Measurements from ENCODE around the gene SNRNP200. TPM values are rescaled to one million over a fixed set of nuclear protein-coding genes. Genes with fewer than 3 reads are reported as not detected.
A peak's percentile ranks its signal among the peaks of the same experiment; 100 is the strongest.

The SNRNP200 gene
- total RNA-seq (2014; rRNA removed; shearing (Covaris generic)): 29.2 and 34.9 TPM in 2 replicates

DNA sequence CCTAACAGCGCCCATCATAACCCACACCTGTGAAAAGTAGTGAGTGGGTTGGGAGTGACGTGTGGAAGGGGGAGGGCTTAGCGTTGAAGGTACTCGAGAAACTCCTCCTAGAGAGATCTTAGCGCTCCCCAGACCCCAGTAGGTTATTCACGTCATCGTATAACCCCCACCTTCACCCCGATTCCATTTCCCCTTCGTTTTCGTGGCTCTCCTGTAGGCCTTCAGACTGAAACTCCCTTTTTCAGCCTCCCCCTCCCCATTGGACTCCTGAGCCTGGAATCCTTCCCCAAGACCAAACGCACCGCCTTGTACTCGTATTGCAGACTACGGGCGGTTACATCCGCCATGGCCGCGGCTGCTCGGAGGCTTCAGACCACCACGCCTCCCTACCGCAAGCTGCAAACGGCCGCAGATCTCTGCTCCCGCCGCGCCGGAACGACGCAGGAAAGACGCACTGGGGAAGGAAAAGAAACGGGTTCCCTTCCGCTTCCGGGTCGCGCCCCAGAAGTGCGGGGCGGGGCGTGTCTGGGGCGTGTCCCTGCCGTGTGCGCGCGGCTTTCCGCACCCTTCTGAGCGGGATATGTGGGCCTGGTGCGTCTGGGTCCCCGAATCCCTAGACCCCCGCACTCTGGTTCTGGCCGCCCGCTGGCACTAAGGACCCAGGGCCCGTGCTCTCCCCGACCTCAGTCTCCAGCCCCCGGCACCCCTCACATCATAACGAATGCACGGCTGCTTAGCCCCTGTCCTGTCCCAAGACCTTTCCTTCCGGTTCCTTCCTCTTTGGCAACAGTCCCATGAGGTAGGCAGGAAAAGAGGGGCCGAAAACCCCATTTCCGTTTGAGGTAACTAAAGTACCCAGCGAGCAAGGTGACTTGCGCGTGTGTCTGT, at the start of gene SNRNP200:
SNRNP200 (minus strand) TSS at position 456 of the 888 bp plus-strand sequence; CDS start at position 347, 109 bp downstream.
- DNase-seq (ENCODE audit: low read depth): peak; percentile 92

DNA sequence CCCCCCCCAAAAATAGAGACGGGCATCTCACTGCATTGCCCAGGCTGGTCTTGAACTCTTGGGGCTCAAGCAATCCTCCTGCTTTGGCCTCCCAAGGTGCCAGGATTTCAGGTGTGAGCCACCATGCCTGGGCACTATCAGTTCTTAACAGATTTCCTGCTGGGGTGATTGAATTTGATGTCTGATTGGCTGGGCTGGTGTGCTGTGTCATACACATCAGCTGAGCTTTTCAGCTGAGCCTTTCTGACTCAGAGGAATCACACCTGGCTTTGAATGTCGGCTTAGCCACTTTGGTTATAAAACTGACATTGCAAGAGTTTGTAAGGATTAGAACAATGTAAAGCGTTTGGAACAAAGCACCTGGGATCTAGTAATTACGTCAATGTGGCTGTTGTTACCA, 49.1 kb upstream of the SNRNP200 start:
- DNase-seq (ENCODE audit: low read depth): no peak

- DNase-seq (ENCODE audit: low read depth): no peak
These were observed 48.3 kb upstream of the SNRNP200 start for GRCh38 chr2:96353606-96354101.

DNA sequence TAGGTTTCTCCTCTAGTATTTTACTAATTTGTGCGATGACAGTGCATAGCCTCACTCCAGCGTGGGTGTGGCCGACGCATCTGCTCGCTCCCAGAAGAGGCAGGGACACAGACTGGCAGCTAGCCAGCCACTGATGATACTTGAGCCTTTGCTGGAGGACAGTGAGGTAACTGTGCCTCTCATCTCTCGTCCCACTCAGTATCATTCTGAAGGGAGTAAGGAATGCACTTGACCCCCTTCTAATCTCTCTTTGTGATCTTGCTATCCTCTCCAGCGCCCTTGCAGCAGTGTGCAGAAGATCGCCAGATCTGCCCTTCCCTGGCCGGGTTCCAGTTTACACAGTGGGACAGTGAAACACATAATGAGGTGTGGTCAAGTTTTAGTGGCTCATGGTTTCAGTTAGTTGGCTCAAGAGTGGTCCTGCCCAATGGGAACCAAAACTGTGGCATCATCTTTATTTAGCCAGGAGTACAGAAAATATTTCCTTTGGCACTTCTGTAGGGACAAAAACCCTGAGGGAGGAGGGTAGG, 47.8 kb upstream of the SNRNP200 start:
- DNase-seq (ENCODE audit: low read depth): no peak

GRCh38 chr2:96347395-96347794, 42.0 kb upstream of the SNRNP200 start:
- no peak for DNase-seq (ENCODE audit: low read depth)

DNA sequence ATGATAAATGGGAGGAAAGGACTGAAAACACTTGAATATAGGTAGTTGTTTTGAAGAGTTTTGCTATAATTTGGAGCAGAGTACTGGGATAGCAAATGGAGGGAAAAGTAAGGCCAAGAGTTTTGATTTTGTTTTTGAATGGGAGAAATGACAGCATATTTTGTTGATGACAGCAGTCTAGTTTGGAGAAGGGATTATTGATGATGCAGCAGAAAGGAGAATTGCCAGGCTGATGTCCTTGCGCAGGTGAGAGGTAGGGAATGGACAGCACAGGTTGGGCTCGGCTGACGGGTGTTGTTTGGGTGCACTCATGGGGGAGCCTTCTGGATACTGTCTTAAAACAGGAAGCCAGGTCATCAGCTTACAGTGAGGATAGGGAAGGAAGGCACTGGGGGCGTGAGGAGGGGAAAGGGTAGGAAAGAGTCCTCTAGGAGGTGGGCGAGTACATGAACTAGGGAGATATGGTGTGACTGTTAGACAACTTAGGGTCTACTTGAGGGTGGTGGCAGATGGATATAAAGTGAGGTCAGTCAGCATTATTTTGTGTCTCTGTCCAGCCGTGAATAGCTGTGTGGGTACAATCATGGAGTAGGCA, 40.6 kb upstream of the SNRNP200 start:
- DNase-seq (ENCODE audit: low read depth): no peak

GRCh38 chr2:96345438-96345837, 40.1 kb upstream of the SNRNP200 start:
- DNase-seq (ENCODE audit: low read depth): no peak

GRCh38 chr2:96344011-96344410, 38.7 kb upstream of the SNRNP200 start:
- DNase-seq (ENCODE audit: low read depth): no peak

DNA sequence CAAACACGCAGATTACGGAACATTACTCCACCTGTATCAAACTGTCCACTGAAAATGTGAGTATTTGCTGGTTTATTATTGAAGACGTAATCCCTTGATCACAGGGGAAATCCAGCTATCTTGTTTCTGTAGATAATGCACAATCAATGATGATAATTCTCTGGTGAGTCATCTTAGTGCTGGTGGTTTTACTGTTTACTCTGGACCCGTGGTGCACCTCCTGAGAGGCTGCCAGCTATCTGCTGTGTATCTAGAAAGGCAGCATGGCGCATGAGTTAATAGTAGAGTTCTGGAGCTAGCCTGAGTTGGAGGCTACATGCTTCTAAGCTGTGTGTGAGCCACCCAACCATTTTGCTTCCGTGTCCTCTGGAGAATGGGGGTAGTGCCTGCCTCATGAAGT, 36.7 kb upstream of the SNRNP200 start:
- DNase-seq (ENCODE audit: low read depth): peak; percentile 74

DNA sequence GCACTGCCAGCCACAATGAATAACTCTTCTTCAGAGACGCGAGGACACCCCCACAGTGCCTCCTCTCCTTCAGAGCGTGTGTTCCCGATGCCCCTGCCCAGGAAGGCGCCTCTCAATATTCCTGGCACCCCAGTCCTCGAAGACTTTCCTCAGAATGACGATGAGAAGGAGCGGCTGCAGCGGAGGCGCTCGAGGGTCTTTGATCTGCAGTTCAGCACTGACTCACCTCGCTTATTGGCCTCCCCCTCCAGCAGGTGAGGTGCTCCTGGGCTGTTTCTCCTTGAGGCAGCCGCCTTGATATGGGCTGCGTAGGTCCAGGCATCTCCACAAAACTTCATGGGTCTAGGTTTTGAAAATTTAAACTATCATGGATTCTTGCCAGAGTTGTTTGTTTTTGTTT, 36.3 kb upstream of the SNRNP200 start:
- no peak for DNase-seq (ENCODE audit: low read depth)

GRCh38 chr2:96340493-96341414, 35.4 kb upstream of the SNRNP200 start:
- DNase-seq (ENCODE audit: low read depth): no peak

DNA sequence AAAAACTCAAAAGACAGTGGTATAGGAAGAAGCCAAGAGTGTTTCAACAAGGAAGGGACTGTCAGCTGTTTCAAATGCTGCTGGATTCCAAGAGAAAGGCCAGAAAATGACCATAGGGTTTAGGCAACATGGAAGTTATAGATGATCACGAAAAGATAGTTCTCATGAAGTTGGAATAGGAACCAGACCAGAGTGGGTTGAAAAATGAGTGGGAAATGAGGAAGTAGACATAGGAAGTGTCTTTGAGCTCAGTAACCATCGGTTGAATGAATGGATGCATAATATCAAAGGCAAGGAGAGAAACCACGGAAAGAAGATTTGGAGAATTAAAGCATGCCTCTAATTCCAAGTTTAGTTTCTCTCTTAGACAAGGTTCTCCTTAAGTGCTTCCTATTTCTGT, 31.5 kb upstream of the SNRNP200 start:
- DNase-seq (ENCODE audit: low read depth): no peak

GRCh38 chr2:96336104-96336775, 30.9 kb upstream of the SNRNP200 start:
- DNase-seq (ENCODE audit: low read depth): no peak

- no peak for DNase-seq (ENCODE audit: low read depth)
These were observed 28.4 kb upstream of the SNRNP200 start for GRCh38 chr2:96333708-96334107.

DNA sequence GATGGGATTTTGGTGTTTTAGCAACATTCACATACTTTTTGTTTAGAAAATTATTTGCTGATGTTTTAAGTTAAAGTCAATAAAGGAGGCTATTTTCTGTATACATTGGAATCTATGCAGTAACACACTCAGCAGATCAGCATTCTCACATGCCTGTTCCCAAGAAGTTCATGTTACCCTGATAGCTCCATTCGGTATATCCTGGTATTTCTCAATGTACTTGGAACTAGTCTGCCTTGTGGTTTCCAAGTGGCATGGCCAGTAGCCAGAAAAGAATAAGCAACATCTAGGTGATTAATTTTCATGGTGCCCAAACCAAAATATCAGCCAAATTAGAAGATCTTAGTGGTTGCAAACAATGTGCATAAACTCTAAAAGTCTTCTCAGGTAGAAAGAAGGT, 25.1 kb upstream of the SNRNP200 start:
- peak; percentile 72 for DNase-seq (ENCODE audit: low read depth)

DNA sequence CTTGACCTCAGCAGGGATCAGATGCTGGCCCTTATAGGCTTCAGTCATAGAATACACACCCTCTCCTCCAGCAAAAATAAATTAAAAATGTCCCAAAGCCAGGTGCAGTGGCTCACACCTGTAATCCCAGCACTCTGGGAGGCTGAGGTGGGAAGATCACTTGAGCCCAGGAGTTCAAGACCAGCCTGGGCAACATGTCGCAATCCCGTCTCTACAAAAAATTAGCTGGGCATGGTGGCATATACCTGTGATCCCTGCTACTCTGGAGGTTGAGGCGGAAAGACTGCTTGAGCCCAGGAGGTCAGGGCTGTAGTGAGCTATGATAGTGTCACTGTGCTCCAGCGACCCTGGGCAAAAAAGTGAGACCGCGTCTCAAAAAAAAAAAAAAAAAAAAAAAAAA, 24.5 kb upstream of the SNRNP200 start:
- no peak for DNase-seq (ENCODE audit: low read depth)

DNA sequence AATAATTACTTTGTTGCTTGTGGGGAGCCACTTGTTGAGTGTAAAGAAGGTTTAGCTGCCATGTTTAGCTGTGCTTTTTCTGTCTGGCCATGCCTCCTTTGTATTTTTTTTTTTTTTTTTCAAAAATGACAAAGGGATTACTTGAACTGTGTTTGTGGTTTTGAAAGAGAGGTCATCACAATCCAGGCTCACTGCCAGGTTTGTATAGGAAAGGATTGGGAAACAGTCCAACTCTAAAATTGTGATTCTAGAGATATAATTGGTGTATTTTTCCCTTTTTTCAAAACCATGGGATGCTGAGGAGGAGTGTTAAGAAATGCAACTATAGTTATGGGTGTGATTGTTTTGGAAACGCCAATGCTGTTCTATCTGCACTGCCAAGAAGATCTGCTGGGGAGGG, 24.1 kb upstream of the SNRNP200 start:
- DNase-seq (ENCODE audit: low read depth): peak; percentile 49

DNA sequence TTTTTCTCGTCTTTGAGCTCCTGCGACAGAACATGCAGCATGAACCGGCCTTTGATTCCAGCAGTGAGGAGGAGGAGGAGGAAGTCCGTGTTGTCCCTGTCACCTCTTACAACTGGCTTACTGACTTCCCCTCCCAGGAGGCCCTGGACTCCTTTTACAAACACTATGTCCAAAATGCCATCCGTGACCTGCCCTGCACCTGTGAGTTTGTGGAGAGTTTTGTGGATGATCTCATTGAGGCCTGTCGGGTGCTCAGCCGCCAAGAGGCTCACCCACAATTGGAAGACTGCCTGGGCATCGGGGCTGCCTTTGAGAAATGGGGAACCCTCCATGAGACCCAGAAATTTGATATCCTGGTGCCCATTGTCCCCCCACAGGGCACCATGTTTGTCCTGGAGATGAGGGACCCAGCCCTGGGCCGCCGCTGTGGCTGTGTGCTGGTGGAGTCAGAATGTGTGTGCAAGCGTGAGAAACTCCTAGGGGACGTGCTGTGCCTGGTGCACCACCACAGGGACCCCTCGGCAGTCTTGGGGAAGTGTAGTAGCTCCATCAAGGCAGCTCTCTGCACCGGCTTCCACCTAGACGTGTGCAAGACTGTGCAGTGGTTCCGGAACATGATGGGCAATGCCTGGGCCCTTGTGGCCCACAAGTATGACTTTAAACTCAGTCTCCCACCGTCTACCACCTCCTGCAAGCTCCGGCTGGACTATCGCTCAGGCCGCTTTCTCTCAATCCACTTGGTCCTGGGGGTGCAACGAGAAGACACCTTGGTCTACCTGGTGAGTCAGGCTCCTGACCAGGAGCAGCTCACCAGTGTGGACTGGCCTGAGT, 21.9 kb upstream of the SNRNP200 start:
- no peak for DNase-seq (ENCODE audit: low read depth)

DNA sequence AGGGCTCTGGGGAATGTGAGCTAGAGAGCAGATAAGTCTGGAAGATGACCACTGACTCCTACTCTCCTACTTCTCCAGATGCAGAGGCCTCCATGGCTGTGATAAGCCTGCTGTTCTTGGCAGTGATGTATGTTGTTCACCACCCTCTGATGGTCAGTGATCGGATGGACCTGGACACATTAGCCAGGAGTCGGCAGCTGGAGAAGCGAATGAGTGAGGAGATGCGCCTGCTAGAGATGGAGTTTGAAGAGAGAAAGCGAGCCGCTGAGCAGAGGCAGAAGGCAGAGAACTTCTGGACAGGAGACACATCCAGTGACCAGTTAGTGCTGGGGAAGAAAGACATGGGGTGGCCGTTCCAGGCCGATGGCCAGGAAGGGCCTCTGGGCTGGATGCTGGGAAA, 21.2 kb upstream of the SNRNP200 start:
- no peak for DNase-seq (ENCODE audit: low read depth)

DNA sequence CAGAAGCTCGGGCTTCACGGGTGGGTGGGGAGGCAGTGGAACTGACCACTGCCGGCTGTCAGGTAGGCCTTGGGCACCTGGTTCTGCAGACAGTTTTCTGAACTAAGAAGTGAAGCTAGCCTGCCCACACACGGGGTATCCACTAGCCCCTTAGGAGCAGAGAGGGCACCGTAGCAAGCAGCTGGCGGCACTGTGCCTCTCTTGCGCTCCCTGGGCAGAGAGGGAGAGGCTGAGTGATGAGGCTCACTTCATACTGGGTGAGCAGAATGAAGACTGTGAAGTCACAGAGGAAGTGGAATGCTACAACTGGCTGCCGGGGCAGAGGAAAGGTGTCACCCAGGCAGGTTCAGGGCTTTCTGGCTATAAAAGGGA, 20.5 kb upstream of the SNRNP200 start:
- DNase-seq (ENCODE audit: low read depth): no peak
